Measurements from ENCODE around the gene RFX2.
"Not testable (repeated sequence)": the region's sequence is repeated elsewhere in the genome, so short reads cannot be mapped to it uniquely, and the experiment has no call there.

DNA sequence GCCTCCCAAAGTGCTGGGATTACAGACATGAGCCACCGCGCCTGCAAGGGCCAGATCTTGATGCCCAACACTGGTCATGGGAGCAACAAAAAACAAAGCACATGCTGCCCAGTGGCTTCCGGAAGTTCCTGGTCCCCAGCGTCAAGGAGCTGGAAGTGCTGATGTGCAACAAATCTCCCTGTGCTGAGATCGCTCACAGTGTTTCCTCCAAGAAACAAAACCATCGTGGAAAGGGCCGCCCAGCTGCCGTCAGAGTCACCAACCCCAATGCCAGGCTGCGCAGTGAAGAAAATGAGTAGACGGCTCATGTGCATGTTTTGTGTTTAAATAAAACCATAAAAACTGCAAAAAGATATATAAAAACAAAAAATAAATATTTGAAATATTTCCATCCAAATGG lies 37.1 kb downstream of the RFX2 start:
- TF ChIP-seq, protein P1, sequence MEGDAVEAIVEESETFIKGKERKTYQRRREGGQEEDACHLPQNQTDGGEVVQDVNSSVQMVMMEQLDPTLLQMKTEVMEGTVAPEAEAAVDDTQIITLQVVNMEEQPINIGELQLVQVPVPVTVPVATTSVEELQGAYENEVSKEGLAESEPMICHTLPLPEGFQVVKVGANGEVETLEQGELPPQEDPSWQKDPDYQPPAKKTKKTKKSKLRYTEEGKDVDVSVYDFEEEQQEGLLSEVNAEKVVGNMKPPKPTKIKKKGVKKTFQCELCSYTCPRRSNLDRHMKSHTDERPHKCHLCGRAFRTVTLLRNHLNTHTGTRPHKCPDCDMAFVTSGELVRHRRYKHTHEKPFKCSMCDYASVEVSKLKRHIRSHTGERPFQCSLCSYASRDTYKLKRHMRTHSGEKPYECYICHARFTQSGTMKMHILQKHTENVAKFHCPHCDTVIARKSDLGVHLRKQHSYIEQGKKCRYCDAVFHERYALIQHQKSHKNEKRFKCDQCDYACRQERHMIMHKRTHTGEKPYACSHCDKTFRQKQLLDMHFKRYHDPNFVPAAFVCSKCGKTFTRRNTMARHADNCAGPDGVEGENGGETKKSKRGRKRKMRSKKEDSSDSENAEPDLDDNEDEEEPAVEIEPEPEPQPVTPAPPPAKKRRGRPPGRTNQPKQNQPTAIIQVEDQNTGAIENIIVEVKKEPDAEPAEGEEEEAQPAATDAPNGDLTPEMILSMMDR (IDR thresholded peaks at IDR 0.05; ENCODE audit: poor library complexity), result not testable (repeated sequence)
- TF ChIP-seq EZH2 (IDR thresholded peaks at IDR 0.05; ENCODE audit: borderline replicate concordance), result not testable (repeated sequence)
